Liver (tissue), 9 donors: ENCODE measurements around the gene STIM1. TPM values are rescaled to one million over a fixed set of nuclear protein-coding genes. Genes with fewer than 3 reads are reported as not detected.

Experiments used
- DNase-seq: peaks from one replicate; pipeline ENCODE4 v3.0.0-alpha.2; 2017; ENCODE audit warnings: low spot score
- H3K27ac ChIP-seq, 2 donors: one replicate each; pipeline ENCODE4 v1.7.0; 2013; ENCODE audit warnings: inconsistent platforms in 2 of 2, low read length in 2 of 2, control low read depth in 1 of 2, low read depth in 1 of 2, mild to moderate bottlenecking in 1 of 2
- H3K27me3 ChIP-seq, 4 donors: one replicate each; pipeline versions ENCODE4 v1.6.1 to v1.7.0; 2013; ENCODE audit warnings: low read length in 3 of 4, inconsistent platforms in 1 of 4, mild to moderate bottlenecking in 1 of 4, moderate library complexity in 1 of 4; ENCODE audit not compliant: control insufficient read depth in 4 of 4, insufficient read depth in 4 of 4
- H3K36me3 ChIP-seq, 4 donors: one replicate each; pipeline versions ENCODE4 v1.6.1 to v1.7.0; 2013; ENCODE audit warnings: low read length in 3 of 4, mild to moderate bottlenecking in 3 of 4, low read depth in 1 of 4, moderate library complexity in 1 of 4; ENCODE audit not compliant: control insufficient read depth in 4 of 4, insufficient read depth in 3 of 4
- H3K4me1 ChIP-seq, 4 donors: one replicate each; pipeline versions ENCODE4 v1.6.1 to v1.7.0; 2013; ENCODE audit warnings: low read length in 3 of 4, mild to moderate bottlenecking in 3 of 4, moderate library complexity in 1 of 4; ENCODE audit not compliant: control insufficient read depth in 4 of 4, insufficient read depth in 4 of 4
- H3K4me3 ChIP-seq, 3 donors: one replicate each; pipeline versions ENCODE4 v1.6.1 to v1.7.0; 2013; ENCODE audit warnings: low read length in 3 of 3, control low read depth in 1 of 3, low read depth in 1 of 3, mild to moderate bottlenecking in 1 of 3
- H3K9ac ChIP-seq, 2 donors: one replicate each; pipeline ENCODE4 v1.7.0; 2013; ENCODE audit warnings: low read length in 2 of 2, mild to moderate bottlenecking in 2 of 2, moderate library complexity in 2 of 2, control low read depth in 1 of 2, low read depth in 1 of 2
- H3K9me3 ChIP-seq, 4 donors: one replicate each; pipeline versions ENCODE4 v1.6.1 to v1.7.0; 2013; ENCODE audit warnings: low read length in 3 of 4; ENCODE audit not compliant: control insufficient read depth in 4 of 4
- ATF3 ChIP-seq: IDR thresholded peaks from 2 replicates; pipeline ENCODE4 v1.6.1; 2016; ENCODE audit warnings: antibody characterized with exemption
- CTCF ChIP-seq: fragments of 150-350 bp; IDR thresholded peaks from 2 replicates; pipeline ENCODE4 v1.5.1; 2017; ENCODE audit warnings: improper control_type of control experiment, low read depth, low read length; ENCODE audit not compliant: missing input control
- EGR1 ChIP-seq, 2 donors: IDR thresholded peaks; 2 replicates each; pipeline ENCODE4 v1.6.1; 2016 to 2018; ENCODE audit warnings: antibody characterized with exemption in 2 of 2, low read depth in 2 of 2
- FOXA1 ChIP-seq: IDR thresholded peaks from 2 replicates; pipeline ENCODE4 v1.6.1; 2016; ENCODE audit warnings: antibody characterized with exemption
- GABPA ChIP-seq, 2 donors: IDR thresholded peaks in 1 of 2; conservative IDR thresholded peaks in 1 of 2; 2 replicates each; pipeline ENCODE4 v1.6.1; 2016; ENCODE audit warnings: antibody characterized with exemption in 2 of 2, mild to moderate bottlenecking in 1 of 2, moderate library complexity in 1 of 2
- HNF4A ChIP-seq, 2 donors: conservative IDR thresholded peaks; 2 replicates each; pipeline ENCODE4 v1.6.1; 2016; ENCODE audit warnings: antibody characterized with exemption in 2 of 2, mild to moderate bottlenecking in 2 of 2
- MAX ChIP-seq: IDR thresholded peaks from 2 replicates; pipeline ENCODE4 v1.6.1; 2016; ENCODE audit warnings: antibody characterized with exemption
- NR2F2 ChIP-seq: IDR thresholded peaks from 2 replicates; pipeline ENCODE4 v1.6.1; 2016; ENCODE audit warnings: antibody characterized with exemption
- RAD21 ChIP-seq, 2 donors: IDR thresholded peaks; 2 replicates each; pipeline ENCODE4 v1.6.1; 2016; ENCODE audit warnings: antibody characterized with exemption in 2 of 2, mild to moderate bottlenecking in 2 of 2
- RXRA ChIP-seq, 2 donors: IDR thresholded peaks; 2 replicates each; pipeline ENCODE4 v1.6.1; 2017 to 2018; ENCODE audit warnings: antibody characterized with exemption in 2 of 2, mild to moderate bottlenecking in 1 of 2
- TAF1 ChIP-seq: conservative IDR thresholded peaks from 2 replicates; pipeline ENCODE4 v1.6.1; 2016; ENCODE audit warnings: antibody characterized with exemption, mild to moderate bottlenecking
- YY1 ChIP-seq: IDR thresholded peaks from 2 replicates; pipeline ENCODE4 v1.6.1; 2016; ENCODE audit warnings: antibody characterized with exemption, mild to moderate bottlenecking
- ZBTB33 ChIP-seq: IDR thresholded peaks from 2 replicates; pipeline ENCODE4 v1.6.1; 2016; ENCODE audit warnings: antibody characterized with exemption
- WGBS: extraction: QIAGEN DNeasy Blood & Tissue Kit; methylation state at CpG from one replicate; pipeline ENCODE4 v1.1.7; 2013; 5-methylcytosine and 5-hydroxymethylcytosine counted together
- polyA plus RNA-seq, 2 donors: library from polyadenylated mRNA; stranded (reverse) in 1 of 2; unstranded in 1 of 2; fragments of 200-250 nt in 1 of 2; fragments of >200 nt in 1 of 2; fragmentation: Nextera tagmentation in 1 of 2; extraction: Ambion mirVana in 1 of 2; gene quantifications; one replicate each; pipeline versions ENCODE4 v1.2.1 to v1.2.3, GENCODE V29; 2013 to 2015
- total RNA-seq, 2 donors: library from RNA; depleted of rRNA; stranded (reverse); fragments of >200 nt; gene quantifications; one replicate each; pipeline ENCODE4 v1.2.3, GENCODE V29; 2014
- donor health status: healthy.
- donor health status: healthy.
- donor health status: healthy.
- donor health status: healthy.
- donor health status: healthy.

STIM1 gene
- total and polyA plus RNA-seq, 4 donors, result 19.7 to 42.9 (median 25.1) TPM

- WGBS, result 22% methylated on average over 44 of the region's 44 CpGs
- Histone ChIP-seq H3K4me3 (peak overlapping the region; percentile 23 to 89 (median 68)), H3K4me1 (peaks cover 0 to 12% (median 5%) of the 10 kb centered on the region in 4 donors), H3K27ac (peak overlapping the region; percentile 84 to 94), H3K27me3 (no peaks in the 10 kb centered on the region), H3K9me3 (no peaks in the 10 kb centered on the region), H3K9ac (peak overlapping the region in 1 of 2 donors; percentile 60), H3K36me3 (no peaks in the 10 kb centered on the region)
- TF ChIP-seq GABPA (IDR thresholded peaks at IDR 0.05 in 1 of 2, conservative IDR thresholded peaks at IDR 0.05 in 1 of 2) (no peak), TAF1 (no peak), RXRA (IDR thresholded peaks at IDR 0.05) (peak in 1 of 2 donors; percentile 16), RAD21 (IDR thresholded peaks at IDR 0.05) (peak; percentile 68 to 76), EGR1 (IDR thresholded peaks at IDR 0.05; ENCODE audit: low read depth in 2 of 2) (no peak), NR2F2 (no peak), HNF4A (conservative IDR thresholded peaks at IDR 0.05) (peak; percentile 21 to 36), ZBTB33 (no peak), CTCF (peak; percentile 59), MAX (peak; percentile 52), YY1 (peak; percentile 71), FOXA1 (no peak), ATF3 (no peak)
- DNase-seq, result peak; percentile 89
Observed at GRCh38 chr11:3841426-3842350, 13.8 kb upstream of the STIM1 start.

GRCh38 chr11:3843326-3843725 is 12.1 kb upstream of the STIM1 start:
- Histone ChIP-seq H3K36me3 (no peaks in the 10 kb centered on the region), H3K4me3 (no peak overlapping the region), H3K27me3 (no peaks in the 10 kb centered on the region), H3K27ac (no peak overlapping the region), H3K9me3 (no peaks in the 10 kb centered on the region), H3K4me1 (peaks cover 0 to 13% (median 6%) of the 10 kb centered on the region in 4 donors), H3K9ac (no peak overlapping the region)
- no peak for DNase-seq
- TF ChIP-seq FOXA1, result no peak
- WGBS, result 93% methylated on average over 3 of the region's 3 CpGs
